DND-41 (cell line): ENCODE measurements around the gene HTT-AS.

Experiments
- ATAC-seq: fragments of 200-7000 bp; cut with Tn5 transposase; 3 replicates; pipeline ENCODE4 v1.9.1; 2021; ENCODE audit warnings: low read depth; ENCODE audit not compliant: insufficient read depth
- DNase-seq: peaks from one replicate; pipeline ENCODE4 v3.0.0-alpha.2; 2020
- H2AFZ ChIP-seq: 2 replicates; pipeline ENCODE4 v1.6.0; 2012; ENCODE audit warnings: low read depth, low read length
- H3K27ac ChIP-seq: 2 replicates; pipeline ENCODE4 v1.5.1; 2012; ENCODE audit warnings: low read length, inconsistent platforms
- H3K27me3 ChIP-seq: fragments of 200-600 bp; sonication (generic); 2 replicates; pipeline ENCODE4 v1.6.0; 2012; ENCODE audit warnings: low read length, mild to moderate bottlenecking, inconsistent platforms; ENCODE audit not compliant: insufficient read depth, poor library complexity
- H3K36me3 ChIP-seq: 2 replicates; pipeline ENCODE4 v1.5.1; 2012; ENCODE audit warnings: low read length, inconsistent platforms; ENCODE audit not compliant: insufficient read depth
- H3K4me1 ChIP-seq: 2 replicates; pipeline ENCODE4 v1.5.1; 2012; ENCODE audit warnings: mild to moderate bottlenecking, low read length; ENCODE audit not compliant: insufficient read depth
- H3K4me2 ChIP-seq: 2 replicates; pipeline ENCODE4 v1.6.0; 2012; ENCODE audit warnings: mild to moderate bottlenecking, moderate library complexity, low read length, inconsistent platforms; ENCODE audit not compliant: insufficient read depth
- H3K4me3 ChIP-seq, 2 experiments: fragments of 200-600 bp in 1 of 2; shearing (Covaris generic) in 1 of 2; 2 replicates each; pipeline ENCODE4 v1.5.1; 2012 to 2016; ENCODE audit warnings: inconsistent platforms in 2 of 2, low read length in 2 of 2, mild to moderate bottlenecking in 2 of 2, low read depth in 1 of 2, moderate library complexity in 1 of 2
- H3K79me2 ChIP-seq: 2 replicates; pipeline ENCODE4 v1.6.0; 2012; ENCODE audit warnings: low read length, inconsistent platforms; ENCODE audit not compliant: insufficient read depth
- H3K9ac ChIP-seq: 2 replicates; pipeline ENCODE4 v1.6.0; 2012; ENCODE audit warnings: low read depth, mild to moderate bottlenecking, inconsistent platforms, low read length, moderate library complexity
- H3K9me3 ChIP-seq: 2 replicates; pipeline ENCODE4 v1.5.1; 2012; ENCODE audit warnings: low read length, moderate library complexity, mild to moderate bottlenecking, inconsistent platforms; ENCODE audit not compliant: insufficient read depth, severe bottlenecking
- H4K20me1 ChIP-seq: 2 replicates; pipeline ENCODE4 v1.6.0; 2012; ENCODE audit warnings: low read length; ENCODE audit not compliant: insufficient read depth
- CTCF ChIP-seq: IDR thresholded peaks from 2 replicates; pipeline ENCODE4 v1.5.1; 2012; ENCODE audit warnings: borderline replicate concordance, low read length, moderate library complexity, mild to moderate bottlenecking; ENCODE audit not compliant: poor library complexity, severe bottlenecking; ENCODE audit errors: extremely low read depth
- EZH2 ChIP-seq: IDR thresholded peaks from 3 replicates; pipeline ENCODE4 v1.6.1; 2012; ENCODE audit warnings: borderline replicate concordance, low read depth, mild to moderate bottlenecking, moderate library complexity, low read length, inconsistent platforms; ENCODE audit not compliant: severe bottlenecking

Gene HTT-AS

GRCh38 chr4:3030566-3031356, 43.6 kb downstream of the HTT-AS start:
- H3K4me2 ChIP-seq: no peak overlapping the region
- no peak overlapping the region for H3K9ac ChIP-seq
- TF ChIP-seq CTCF (no peak), EZH2 (no peak)
- no peaks in the 10 kb centered on the region for H3K4me1 ChIP-seq
- H3K9me3 ChIP-seq: no peaks in the 10 kb centered on the region
- H3K36me3 ChIP-seq: no peaks in the 10 kb centered on the region
- no peaks in the 10 kb centered on the region for H4K20me1 ChIP-seq
- H3K27ac ChIP-seq: no peak overlapping the region
- no peaks in the 10 kb centered on the region for H3K79me2 ChIP-seq
- no peak overlapping the region for H2AFZ ChIP-seq
- no peak overlapping the region for H3K4me3 ChIP-seq
- DNase-seq (no peak), ATAC-seq (no peak)
- H3K27me3 ChIP-seq: no peaks in the 10 kb centered on the region

- Histone ChIP-seq H3K9ac (no peak overlapping the region), H3K79me2 (no peaks in the 10 kb centered on the region), H3K4me1 (no peaks in the 10 kb centered on the region), H3K27me3 (no peaks in the 10 kb centered on the region), H4K20me1 (no peaks in the 10 kb centered on the region), H3K4me3 (no peak overlapping the region), H3K27ac (no peak overlapping the region), H3K4me2 (no peak overlapping the region), H3K36me3 (no peaks in the 10 kb centered on the region), H3K9me3 (no peaks in the 10 kb centered on the region), H2AFZ (no peak overlapping the region)
- DNase-seq (no peak), ATAC-seq (no peak)
- TF ChIP-seq EZH2 (no peak), CTCF (no peak)
These were observed 44.9 kb downstream of the HTT-AS start for GRCh38 chr4:3029464-3029863.

- DNase-seq (no peak), ATAC-seq (no peak)
- TF ChIP-seq CTCF (no peak), EZH2 (no peak)
- Histone ChIP-seq H3K27ac (no peak overlapping the region), H4K20me1 (no peaks in the 10 kb centered on the region), H3K9me3 (no peaks in the 10 kb centered on the region), H3K27me3 (no peaks in the 10 kb centered on the region), H3K36me3 (no peaks in the 10 kb centered on the region), H2AFZ (no peak overlapping the region), H3K4me2 (no peak overlapping the region), H3K4me1 (no peaks in the 10 kb centered on the region), H3K79me2 (no peaks in the 10 kb centered on the region), H3K4me3 (no peak overlapping the region), H3K9ac (no peak overlapping the region)
These were observed 47.8 kb downstream of the HTT-AS start for GRCh38 chr4:3026540-3026939.
